ENCODE measurements around the gene MAP4K2.

- TF ChIP-seq POLR2AphosphoS5 (IDR thresholded peaks at IDR 0.05; ENCODE audit: low read depth, low read length): no peak
- TF ChIP-seq POLR2A (IDR thresholded peaks at IDR 0.05; ENCODE audit: low read depth, low read length): no peak
These were observed 47.9 kb downstream of the MAP4K2 start for GRCh38 chr11:64754919-64755662.
